ENCODE results near the gene POLR3B.

The POLR3B gene

DNA sequence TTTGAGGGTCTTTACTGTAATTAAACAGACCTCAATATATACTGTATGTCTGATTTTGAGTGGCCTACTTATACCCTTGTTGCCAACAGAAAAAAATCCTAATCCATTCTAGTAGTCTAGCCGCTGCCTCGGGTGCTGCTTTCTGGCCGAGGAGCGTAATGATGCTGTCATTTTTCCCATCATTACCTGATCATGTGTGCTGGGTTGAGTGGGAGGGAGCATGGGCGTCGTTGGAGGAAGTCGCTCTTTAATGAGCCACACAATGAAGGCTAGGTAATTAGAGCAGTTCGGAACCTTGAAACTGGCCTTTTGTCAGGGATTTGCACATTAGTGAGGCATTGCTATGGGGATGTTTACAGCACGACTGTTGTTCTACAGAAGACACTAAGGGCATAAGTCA, 149.1 kb downstream of the POLR3B start:
- no peaks in the 10 kb centered on the region for H4K20me1 ChIP-seq (ENCODE audit: insufficient read depth)
- H2AFZ ChIP-seq (ENCODE audit: low read depth), result no peak overlapping the region
- H3K4me3 ChIP-seq (IDR thresholded peaks at IDR 0.05; ENCODE audit: insufficient read depth, low read depth, low read length), result no peak overlapping the region
- H3K27ac ChIP-seq, result no peak overlapping the region
- no peaks in the 10 kb centered on the region for H3K79me2 ChIP-seq (ENCODE audit: insufficient read depth, low read depth)
- H3K4me2 ChIP-seq, result no peak overlapping the region
- no peaks in the 10 kb centered on the region for H3K4me1 ChIP-seq (ENCODE audit: low read depth, poor library complexity, severe bottlenecking)
- no peak for TF ChIP-seq CTCF (conservative IDR thresholded peaks at IDR 0.05; ENCODE audit: low read depth, low read length)
- no peak overlapping the region for H3K9ac ChIP-seq
- no peaks in the 10 kb centered on the region for H3K36me3 ChIP-seq (ENCODE audit: insufficient read depth)
- H3K27me3 ChIP-seq (ENCODE audit: insufficient read depth, low read depth), result no peaks in the 10 kb centered on the region

DNA sequence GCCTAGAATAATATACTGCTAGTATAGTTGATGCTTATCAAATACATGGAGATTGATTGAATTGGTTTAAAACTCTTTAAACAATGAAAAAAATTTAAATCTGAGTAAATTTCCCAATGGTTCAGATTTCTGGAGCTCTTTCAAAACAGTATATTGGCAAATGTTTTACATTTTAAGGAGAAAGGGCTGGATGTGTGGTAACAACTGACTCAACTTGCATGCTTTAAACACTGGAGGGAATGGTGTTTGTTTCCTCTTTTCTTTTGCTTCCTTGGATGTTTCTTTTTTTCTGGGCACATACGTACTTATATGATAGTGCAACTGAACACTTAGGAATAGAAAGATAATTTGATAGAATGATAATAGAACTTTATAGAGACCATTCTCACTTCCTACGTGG, 151.4 kb downstream of the POLR3B start:
- Histone ChIP-seq H4K20me1 (ENCODE audit: insufficient read depth) (no peaks in the 10 kb centered on the region), H3K79me2 (ENCODE audit: insufficient read depth, low read depth) (no peaks in the 10 kb centered on the region), H3K27ac (no peak overlapping the region), H3K4me2 (no peak overlapping the region), H2AFZ (ENCODE audit: low read depth) (no peak overlapping the region), H3K36me3 (ENCODE audit: insufficient read depth) (no peaks in the 10 kb centered on the region), H3K4me1 (ENCODE audit: low read depth, poor library complexity, severe bottlenecking) (no peaks in the 10 kb centered on the region), H3K9ac (no peak overlapping the region), H3K4me3 (IDR thresholded peaks at IDR 0.05; ENCODE audit: insufficient read depth, low read depth, low read length) (no peak overlapping the region), H3K27me3 (ENCODE audit: insufficient read depth, low read depth) (no peaks in the 10 kb centered on the region)
- TF ChIP-seq CTCF (conservative IDR thresholded peaks at IDR 0.05; ENCODE audit: low read depth, low read length), result no peak

GRCh38 chr12:106511365-106511764, 153.8 kb downstream of the POLR3B start:
- no peak overlapping the region for H3K9ac ChIP-seq
- H3K27ac ChIP-seq, result no peak overlapping the region
- H3K4me1 ChIP-seq (ENCODE audit: low read depth, poor library complexity, severe bottlenecking), result no peaks in the 10 kb centered on the region
- H4K20me1 ChIP-seq (ENCODE audit: insufficient read depth), result no peaks in the 10 kb centered on the region
- no peaks in the 10 kb centered on the region for H3K79me2 ChIP-seq (ENCODE audit: insufficient read depth, low read depth)
- no peak for TF ChIP-seq CTCF (conservative IDR thresholded peaks at IDR 0.05; ENCODE audit: low read depth, low read length)
- H3K4me3 ChIP-seq (IDR thresholded peaks at IDR 0.05; ENCODE audit: insufficient read depth, low read depth, low read length), result no peak overlapping the region
- H3K4me2 ChIP-seq, result no peak overlapping the region
- no peak overlapping the region for H2AFZ ChIP-seq (ENCODE audit: low read depth)
- no peaks in the 10 kb centered on the region for H3K27me3 ChIP-seq (ENCODE audit: insufficient read depth, low read depth)
- no peaks in the 10 kb centered on the region for H3K36me3 ChIP-seq (ENCODE audit: insufficient read depth)

DNA sequence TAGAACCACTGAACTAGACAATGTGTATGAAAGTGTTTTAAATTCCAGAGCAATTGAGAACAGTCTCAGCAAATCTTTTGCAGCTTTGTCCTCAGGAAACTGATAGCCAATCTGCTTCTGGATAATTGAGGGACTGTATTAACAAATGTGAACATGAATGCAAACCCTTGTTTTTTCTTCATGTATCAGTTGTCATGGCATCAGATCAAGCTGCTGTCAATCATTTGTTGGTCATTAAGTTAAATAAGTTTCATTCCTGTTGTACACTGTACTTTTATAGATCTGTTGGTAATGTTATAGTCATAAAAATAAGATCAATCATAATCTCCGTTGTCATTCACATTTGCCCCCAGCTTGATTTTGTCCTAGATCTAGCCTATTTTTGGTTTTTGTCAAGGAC, 159.8 kb downstream of the POLR3B start:
- Histone ChIP-seq H3K36me3 (ENCODE audit: insufficient read depth) (no peaks in the 10 kb centered on the region), H3K4me1 (ENCODE audit: low read depth, poor library complexity, severe bottlenecking) (no peaks in the 10 kb centered on the region), H3K9ac (no peak overlapping the region), H3K27ac (no peak overlapping the region), H2AFZ (ENCODE audit: low read depth) (no peak overlapping the region), H3K79me2 (ENCODE audit: insufficient read depth, low read depth) (no peaks in the 10 kb centered on the region), H4K20me1 (ENCODE audit: insufficient read depth) (no peaks in the 10 kb centered on the region), H3K4me3 (IDR thresholded peaks at IDR 0.05; ENCODE audit: insufficient read depth, low read depth, low read length) (no peak overlapping the region), H3K4me2 (no peak overlapping the region), H3K27me3 (ENCODE audit: insufficient read depth, low read depth) (no peaks in the 10 kb centered on the region)
- no peak for TF ChIP-seq CTCF (conservative IDR thresholded peaks at IDR 0.05; ENCODE audit: low read depth, low read length)

- H4K20me1 ChIP-seq (ENCODE audit: insufficient read depth), result no peaks in the 10 kb centered on the region
- no peak overlapping the region for H2AFZ ChIP-seq (ENCODE audit: low read depth)
- no peak overlapping the region for H3K27ac ChIP-seq
- no peak for TF ChIP-seq CTCF (conservative IDR thresholded peaks at IDR 0.05; ENCODE audit: low read depth, low read length)
- H3K79me2 ChIP-seq (ENCODE audit: insufficient read depth, low read depth), result no peaks in the 10 kb centered on the region
- no peak overlapping the region for H3K4me2 ChIP-seq
- no peaks in the 10 kb centered on the region for H3K36me3 ChIP-seq (ENCODE audit: insufficient read depth)
- no peaks in the 10 kb centered on the region for H3K4me1 ChIP-seq (ENCODE audit: low read depth, poor library complexity, severe bottlenecking)
- no peaks in the 10 kb centered on the region for H3K27me3 ChIP-seq (ENCODE audit: insufficient read depth, low read depth)
- H3K9ac ChIP-seq, result no peak overlapping the region
- no peak overlapping the region for H3K4me3 ChIP-seq (IDR thresholded peaks at IDR 0.05; ENCODE audit: insufficient read depth, low read depth, low read length)
Measured at GRCh38 chr12:106519607-106520021, 162.1 kb downstream of the POLR3B start.
